HG03045 (cell line): ENCODE results near the gene EPM2A.

Experiments
- ATAC-seq: cut with Tn5 transposase; IDR thresholded peaks from one replicate; pipeline ENCODE4 v1.9.1; 2021; ENCODE audit warnings: mild to moderate bottlenecking, moderate library complexity; ENCODE audit not compliant: unreplicated experiment

EPM2A gene

DNA sequence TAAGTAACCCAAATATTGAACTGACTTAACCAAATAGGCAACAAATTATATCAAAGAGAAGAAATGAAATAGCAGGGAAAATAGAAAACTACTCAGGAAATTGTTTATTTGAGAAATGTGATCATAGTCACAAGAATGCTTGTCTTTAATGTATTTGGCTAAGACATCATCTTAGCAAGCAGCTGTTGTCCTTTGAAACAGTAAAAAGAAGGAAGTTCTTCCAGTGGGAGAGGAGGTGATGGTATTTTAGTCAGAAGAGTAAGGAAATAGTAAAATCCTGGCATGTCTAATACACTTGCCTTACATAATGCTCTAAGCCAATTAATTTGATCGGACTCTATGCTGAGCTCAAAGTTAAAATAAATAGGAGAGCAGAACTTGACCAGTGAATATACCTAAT is 126.5 kb downstream of the EPM2A start:
- ATAC-seq: no peak

DNA sequence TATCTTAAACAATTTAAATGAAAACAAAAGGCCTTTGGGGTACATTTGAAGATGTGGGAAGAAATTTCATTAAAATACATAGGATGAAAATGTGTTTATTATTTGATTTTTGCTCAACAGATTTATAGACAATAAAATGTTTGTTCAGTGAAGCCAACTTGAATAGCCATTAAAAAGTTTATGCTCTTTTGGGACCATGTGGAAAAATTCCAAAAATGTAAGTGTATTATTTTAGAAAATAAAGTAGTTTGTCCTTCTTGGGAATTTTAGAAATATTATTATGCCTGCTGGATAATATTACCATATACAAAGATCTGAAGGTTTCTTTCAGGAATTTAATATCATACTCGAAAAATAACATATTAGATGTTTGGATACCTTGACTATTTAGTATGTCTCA is 131.3 kb downstream of the EPM2A start:
- ATAC-seq: no peak

DNA sequence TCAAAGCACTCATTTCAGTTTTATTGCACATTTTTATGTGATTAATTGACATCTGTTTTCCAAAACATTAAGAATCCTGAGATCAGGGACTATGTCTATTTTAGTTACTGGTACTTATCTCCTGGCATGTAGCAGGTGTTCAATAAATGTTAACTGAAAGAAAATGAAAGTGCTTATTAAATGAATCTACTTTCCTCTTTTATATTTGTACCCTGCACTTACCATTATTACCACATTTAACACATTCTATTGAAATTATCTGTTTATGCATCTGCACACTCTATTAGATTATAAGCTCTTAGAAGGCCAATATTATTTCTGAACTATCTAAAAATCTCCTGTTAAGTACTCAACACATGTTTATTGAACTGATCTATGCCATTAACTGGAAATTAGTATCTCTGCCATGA is 131.9 kb downstream of the EPM2A start:
- no peak for ATAC-seq

DNA sequence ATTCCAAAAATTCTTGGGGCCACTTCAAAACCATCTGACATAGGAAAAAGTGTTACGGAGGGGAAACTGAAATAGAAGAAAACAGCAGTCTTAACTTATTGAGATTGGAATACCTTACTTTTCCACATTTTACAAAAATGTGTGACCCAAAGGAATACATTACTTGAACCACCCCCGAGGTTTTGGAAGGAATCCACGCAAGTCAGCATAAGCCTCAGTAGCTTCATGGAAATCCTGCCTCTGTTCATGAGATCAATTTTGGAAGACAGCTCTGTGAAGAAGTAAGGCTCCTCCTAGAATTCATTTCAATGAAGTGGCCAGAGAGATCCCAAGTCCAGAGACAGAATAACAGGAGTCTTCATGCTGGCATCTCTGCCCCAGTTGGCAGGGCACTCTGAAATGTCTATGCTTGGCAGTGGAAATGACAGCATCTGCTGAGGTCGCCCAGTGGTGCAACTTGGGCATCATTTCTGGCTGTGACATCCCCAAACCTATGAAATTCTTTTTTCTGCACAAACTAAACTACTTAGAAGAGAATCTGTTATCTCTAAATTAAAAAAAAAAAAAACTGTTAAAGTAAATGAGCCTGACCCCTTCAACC is 132.5 kb downstream of the EPM2A start:
- ATAC-seq: no peak

DNA sequence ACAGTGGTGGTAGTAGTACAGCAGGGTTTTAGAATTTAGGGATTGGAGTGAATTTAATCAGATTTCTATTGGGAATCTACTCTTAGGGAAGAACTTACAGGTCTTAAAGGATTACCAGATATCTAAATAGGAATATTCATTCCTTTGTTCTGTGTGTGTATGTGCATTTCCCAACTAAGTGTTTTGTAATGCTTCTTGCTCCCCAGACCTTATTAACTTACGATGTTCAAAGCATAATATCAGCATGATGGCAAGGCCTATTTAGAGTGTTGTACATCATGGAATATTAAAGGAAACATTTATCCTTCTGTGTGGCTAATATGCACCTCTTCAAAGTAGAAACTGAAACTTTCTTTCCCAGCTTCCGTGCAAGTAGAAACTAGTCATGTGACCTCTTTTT is 133.9 kb downstream of the EPM2A start:
- no peak for ATAC-seq

DNA sequence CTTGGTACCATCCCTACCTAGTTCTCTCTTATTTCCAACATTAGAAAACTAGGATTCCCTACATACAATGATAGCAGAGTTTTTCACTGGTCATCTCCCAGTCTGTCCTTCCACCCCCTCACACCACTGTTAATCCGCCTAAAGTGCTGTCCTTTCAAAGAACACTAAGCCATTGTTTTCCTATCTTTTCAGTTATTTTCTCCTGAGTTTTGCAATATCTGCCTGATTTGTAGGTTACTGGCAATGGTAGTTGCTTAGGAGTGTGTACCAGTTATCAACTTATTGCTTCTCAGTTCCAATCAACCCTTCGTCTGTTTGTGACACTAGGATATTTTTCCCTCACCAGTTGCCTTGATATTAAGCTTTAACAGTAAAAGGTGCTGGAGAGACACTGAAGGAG is 135.0 kb downstream of the EPM2A start:
- no peak for ATAC-seq

DNA sequence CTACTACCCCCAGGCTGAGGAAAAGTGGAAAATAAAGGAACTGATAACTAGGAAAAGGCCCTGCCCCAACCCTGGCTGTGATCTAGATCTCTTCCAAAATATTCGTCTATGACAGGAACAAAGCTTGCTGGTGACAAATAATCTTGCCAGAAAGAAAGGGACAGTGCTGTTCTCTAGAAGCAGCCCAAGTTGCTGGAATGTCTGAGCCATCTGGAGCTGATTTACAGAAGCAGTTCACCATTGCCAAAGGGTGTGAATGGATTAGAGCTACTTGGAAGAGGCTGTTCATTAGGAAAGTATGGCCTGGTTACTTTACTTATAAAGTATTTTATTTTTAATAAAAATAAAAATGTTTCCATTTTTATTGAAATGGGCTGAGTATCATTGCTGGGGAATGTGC is 146.3 kb downstream of the EPM2A start:
- no peak for ATAC-seq

DNA sequence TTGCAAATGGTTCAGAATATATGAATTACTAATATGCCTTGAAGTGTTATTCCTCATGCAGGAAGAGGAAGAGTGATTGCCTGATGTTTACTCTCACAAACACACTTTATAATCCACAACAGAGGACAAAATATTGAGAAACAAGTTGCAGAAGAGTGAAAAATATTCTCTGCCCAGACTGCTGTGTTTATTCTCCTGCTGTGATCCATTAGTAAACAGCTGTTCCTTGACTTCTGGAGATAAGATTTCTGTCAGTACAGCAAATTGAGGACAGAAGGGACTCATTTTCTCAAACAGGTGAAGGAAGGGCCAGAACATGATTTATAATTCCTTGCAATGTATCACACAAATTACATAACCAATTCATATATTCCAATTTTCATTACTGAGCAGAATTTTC is 148.0 kb downstream of the EPM2A start:
- no peak for ATAC-seq

DNA sequence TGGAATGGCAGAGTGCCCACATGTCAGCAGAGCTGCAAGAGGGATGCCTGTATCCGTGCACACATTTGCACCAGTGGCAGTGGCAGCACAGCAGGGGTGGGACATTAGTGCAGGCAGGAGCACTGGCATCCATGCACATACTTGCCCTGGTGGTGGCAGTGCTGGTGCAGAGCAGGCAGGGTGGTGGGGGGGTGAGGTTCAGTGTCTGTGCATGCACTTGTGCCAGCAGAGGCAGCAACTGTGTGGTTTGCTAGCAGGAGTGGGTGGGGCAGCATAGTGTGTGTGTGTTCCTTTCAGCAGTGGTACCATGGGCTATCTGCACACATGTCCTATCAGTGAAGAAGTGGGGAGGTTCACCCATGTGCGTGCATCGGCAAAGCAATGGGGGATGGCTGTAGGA is 151.6 kb downstream of the EPM2A start:
- ATAC-seq: no peak
